BJ (cell line): ENCODE data around the gene ZC3H13. TPM values are rescaled to one million over a fixed set of nuclear protein-coding genes. Genes with fewer than 3 reads are reported as not detected.

Experiments used
- CTCF ChIA-PET: fragments of 350-600 bp; formaldehyde crosslinking; extraction: SDS; loops from one replicate; lab custom pipeline; 2021; ENCODE audit warnings: antibody characterized with exemption, inconsistent platforms; lab: Yijun Ruan, JAX
- POLR2A ChIA-PET: fragments of 300-600 bp; sonication (Branson Sonifier 250); formaldehyde crosslinking; extraction: SDS; loops from one replicate; lab custom pipeline; 2021; ENCODE audit warnings: antibody characterized with exemption; lab: Charles Lee
- DNase-seq: peaks from one replicate; pipeline ENCODE4 v3.0.0-alpha.2; 2011; ENCODE audit warnings: low read depth
- H3K27me3 ChIP-seq: 2 replicates; pipeline ENCODE4 v1.6.0; 2011; ENCODE audit warnings: low read length; ENCODE audit not compliant: control insufficient read depth, insufficient read depth
- H3K36me3 ChIP-seq: 2 replicates; pipeline ENCODE4 v1.5.1; 2011; ENCODE audit warnings: low read length; ENCODE audit not compliant: control insufficient read depth, insufficient read depth
- H3K4me3 ChIP-seq: 2 replicates; pipeline ENCODE4 v1.5.1; 2011; ENCODE audit warnings: low read depth, mild to moderate bottlenecking, control low read depth, low read length
- polyA plus RNA-seq: library from polyadenylated mRNA; depleted of rRNA; stranded (reverse); fragments of >200 nt; gene quantifications from 2 replicates; pipeline ENCODE4 v1.2.3, GENCODE V29; 2011
- TF ChIP-seq, protein P1 (sequence below): IDR thresholded peaks from 2 replicates; pipeline ENCODE4 v1.5.1; 2011; ENCODE audit warnings: low read depth, mild to moderate bottlenecking, control low read depth, inconsistent platforms, low read length, moderate library complexity; ENCODE audit not compliant: insufficient read depth

The ZC3H13 gene
- polyA plus RNA-seq, 1 experiment: 1.9 TPM

DNA sequence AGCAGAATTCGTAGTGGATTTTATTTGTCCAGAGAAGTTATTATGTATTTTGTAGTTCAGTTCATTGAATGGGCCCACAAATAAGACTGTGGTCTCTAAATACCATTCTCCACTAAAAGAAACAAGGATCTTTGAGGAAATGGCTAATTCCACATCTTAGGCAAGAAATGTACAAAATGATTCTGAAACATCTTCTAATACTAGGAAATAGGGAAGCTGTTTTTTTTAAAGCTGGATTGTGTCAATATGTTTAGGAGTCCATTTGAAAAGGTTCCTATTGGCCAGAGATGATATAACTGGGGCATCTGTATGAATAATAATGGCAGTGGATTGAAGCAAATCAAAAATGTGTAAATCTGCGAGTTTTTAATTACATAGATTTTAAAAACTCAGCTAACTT, 112.5 kb downstream of the ZC3H13 start:
- Histone ChIP-seq H3K27me3 (peaks cover 2% of the 10 kb centered on the region), H3K36me3 (no peaks in the 10 kb centered on the region), H3K4me3 (no peak overlapping the region)
- ChIA-PET CTCF (no interaction called here), POLR2A (no interaction called here)
- TF ChIP-seq, protein P1, sequence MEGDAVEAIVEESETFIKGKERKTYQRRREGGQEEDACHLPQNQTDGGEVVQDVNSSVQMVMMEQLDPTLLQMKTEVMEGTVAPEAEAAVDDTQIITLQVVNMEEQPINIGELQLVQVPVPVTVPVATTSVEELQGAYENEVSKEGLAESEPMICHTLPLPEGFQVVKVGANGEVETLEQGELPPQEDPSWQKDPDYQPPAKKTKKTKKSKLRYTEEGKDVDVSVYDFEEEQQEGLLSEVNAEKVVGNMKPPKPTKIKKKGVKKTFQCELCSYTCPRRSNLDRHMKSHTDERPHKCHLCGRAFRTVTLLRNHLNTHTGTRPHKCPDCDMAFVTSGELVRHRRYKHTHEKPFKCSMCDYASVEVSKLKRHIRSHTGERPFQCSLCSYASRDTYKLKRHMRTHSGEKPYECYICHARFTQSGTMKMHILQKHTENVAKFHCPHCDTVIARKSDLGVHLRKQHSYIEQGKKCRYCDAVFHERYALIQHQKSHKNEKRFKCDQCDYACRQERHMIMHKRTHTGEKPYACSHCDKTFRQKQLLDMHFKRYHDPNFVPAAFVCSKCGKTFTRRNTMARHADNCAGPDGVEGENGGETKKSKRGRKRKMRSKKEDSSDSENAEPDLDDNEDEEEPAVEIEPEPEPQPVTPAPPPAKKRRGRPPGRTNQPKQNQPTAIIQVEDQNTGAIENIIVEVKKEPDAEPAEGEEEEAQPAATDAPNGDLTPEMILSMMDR: no peak
- DNase-seq: no peak

DNA sequence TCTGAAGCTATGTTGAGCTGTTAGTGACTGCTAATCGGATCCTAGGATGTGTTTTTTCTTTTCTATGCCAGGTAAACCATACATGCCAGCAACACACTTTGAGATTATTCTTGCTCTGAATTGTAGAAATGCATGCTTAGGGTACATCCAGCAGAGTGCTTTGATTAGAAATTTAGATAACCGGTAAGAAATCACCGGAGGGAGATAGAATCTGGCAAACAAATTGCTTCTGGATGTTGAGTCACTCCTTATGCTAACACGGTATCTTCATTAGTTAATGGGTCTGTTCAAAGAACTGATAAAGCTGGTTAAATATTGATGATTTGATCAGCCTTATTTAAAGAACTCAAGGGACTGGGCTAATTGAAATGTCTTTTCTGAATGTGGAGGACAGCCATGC, 115.9 kb downstream of the ZC3H13 start:
- no peak for DNase-seq
- POLR2A ChIA-PET: no interaction called here
- TF ChIP-seq, protein P1: no peak
- CTCF ChIA-PET: interaction anchor here (0.7 kb wide), 1 partner anchor 8 kb away, joined by 3 read pairs; no protein-coding TSS in a partner anchor
- Histone ChIP-seq H3K4me3 (no peak overlapping the region), H3K36me3 (no peaks in the 10 kb centered on the region), H3K27me3 (no peaks in the 10 kb centered on the region; the same call in none of the 2 replicates)

DNA sequence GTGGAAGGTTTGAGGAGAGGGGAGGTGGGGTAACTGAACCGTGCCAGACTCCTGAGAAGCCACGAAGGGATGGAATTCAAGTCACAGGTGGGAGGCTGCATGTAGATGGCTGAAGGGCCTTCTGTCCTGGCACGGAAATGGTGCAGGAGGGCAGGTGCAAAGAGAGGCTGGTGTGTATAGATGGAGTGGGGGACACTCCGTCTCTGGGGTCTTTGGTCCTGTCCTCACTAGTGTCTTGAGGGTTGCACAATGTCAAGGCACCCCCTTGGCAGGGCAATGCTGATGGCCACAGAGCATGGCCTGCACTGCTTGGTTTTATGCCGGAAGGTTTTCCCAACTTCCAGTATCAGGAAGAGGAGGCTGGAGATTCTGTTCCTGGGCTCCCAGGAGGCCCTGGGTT, 118.3 kb downstream of the ZC3H13 start:
- no peaks in the 10 kb centered on the region; the same call in 1 of the 2 replicates for H3K27me3 ChIP-seq
- DNase-seq: no peak
- TF ChIP-seq, protein P1: no peak
- no peak overlapping the region for H3K4me3 ChIP-seq
- no peaks in the 10 kb centered on the region for H3K36me3 ChIP-seq
- ChIA-PET POLR2A (no interaction called here), CTCF (interaction anchor here (0.9 kb wide), 1 partner anchor 311 kb away, joined by 3 read pairs; no protein-coding TSS in a partner anchor)

DNA sequence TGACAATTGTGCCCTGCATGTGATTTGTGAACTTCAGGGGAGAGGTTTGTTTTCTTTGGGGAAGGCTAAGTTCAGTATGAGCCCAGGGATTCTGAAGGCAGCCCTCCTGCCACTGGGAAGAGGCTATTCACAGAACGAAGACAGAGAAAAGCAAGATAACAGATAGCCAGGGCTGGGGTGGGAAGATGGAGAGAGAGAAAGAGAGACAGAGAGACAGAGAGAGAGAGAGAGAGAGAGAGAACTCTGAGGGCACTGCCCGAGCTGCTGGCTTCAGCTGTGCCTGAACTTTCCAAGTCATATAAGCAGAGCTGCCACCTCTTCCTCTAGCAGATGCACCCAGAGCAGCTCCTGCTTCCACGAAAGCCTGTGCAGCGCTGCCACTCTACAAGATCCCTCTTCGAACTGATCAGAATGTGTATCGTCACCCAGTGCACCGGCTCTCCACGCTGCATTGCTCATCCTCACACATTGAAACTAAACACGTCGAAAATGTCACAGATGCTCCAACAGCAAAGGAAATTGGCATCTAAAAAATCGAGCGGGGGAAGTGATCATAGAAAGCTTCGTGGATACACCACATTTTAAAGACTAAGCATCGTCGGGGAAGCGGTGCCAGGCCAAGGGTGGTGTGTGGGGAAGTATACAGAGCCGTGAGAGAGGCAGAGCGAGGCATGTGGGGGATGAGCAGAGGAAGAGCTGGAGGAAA, 119.2 kb downstream of the ZC3H13 start:
- DNase-seq: no peak
- POLR2A ChIA-PET: no interaction called here
- TF ChIP-seq, protein P1: no peak
- Histone ChIP-seq H3K4me3 (no peak overlapping the region), H3K27me3 (no peaks in the 10 kb centered on the region; the same call in 1 of the 2 replicates), H3K36me3 (no peaks in the 10 kb centered on the region)
- CTCF ChIA-PET: interaction anchor here (0.9 kb wide), 1 partner anchor 310 kb away, joined by 3 read pairs; no protein-coding TSS in a partner anchor

DNA sequence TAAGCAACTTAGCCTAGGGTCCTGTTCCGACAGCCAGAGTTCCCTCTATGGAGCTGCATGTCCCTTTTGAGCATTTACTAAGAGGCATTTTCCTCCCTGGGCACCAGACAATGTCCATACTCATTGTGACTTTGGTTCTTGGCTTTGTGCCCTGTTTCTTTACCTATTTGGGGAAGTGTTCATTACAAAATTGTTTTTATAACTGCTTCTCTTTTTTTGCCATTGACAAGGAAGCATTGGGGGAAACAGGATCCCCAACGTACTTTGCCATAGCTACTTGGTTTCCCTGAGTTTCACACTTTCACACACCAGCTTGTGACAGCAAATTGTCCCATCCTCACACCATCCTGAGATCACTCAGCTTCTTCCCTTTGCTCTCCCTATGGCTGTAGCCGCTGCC, 119.9 kb downstream of the ZC3H13 start:
- ChIA-PET POLR2A (interaction anchor here (0.5 kb wide), 1 partner anchor 18 kb away, joined by 3 read pairs; no protein-coding TSS in a partner anchor), CTCF (no interaction called here)
- Histone ChIP-seq H3K27me3 (no peaks in the 10 kb centered on the region; the same call in 1 of the 2 replicates), H3K36me3 (no peaks in the 10 kb centered on the region), H3K4me3 (no peak overlapping the region)
- DNase-seq: no peak
- TF ChIP-seq, protein P1: no peak
